Natural killer cell (primary cell): ENCODE data around the gene HAUS8. TPM values are rescaled to one million over a fixed set of nuclear protein-coding genes. Genes with fewer than 3 reads are reported as not detected.
A peak's percentile ranks its signal among the peaks of the same experiment; 100 is the strongest.

ENCODE experiments used
- ATAC-seq, 3 donors: fragments of 150-1000 bp in 2 of 3; fragments of 200-7000 bp in 1 of 3; cut with Tn5 transposase; 1 replicate in 1 of 3; 2 replicates in 2 of 3; pipeline ENCODE4 v1.10.0; 2021; ENCODE audit warnings: mild to moderate bottlenecking in 2 of 3, moderate library complexity in 2 of 3
- DNase-seq, 2 donors: peaks; one replicate each; pipeline versions ENCODE4 v3.0.0 to v3.0.0-alpha.2; 2013 to 2021; ENCODE audit warnings: mixed read lengths in 1 of 2
- H3K27ac ChIP-seq: one replicate; pipeline ENCODE4 v1.5.1; 2013; ENCODE audit warnings: mild to moderate bottlenecking, low read length
- H3K27me3 ChIP-seq: one replicate; pipeline ENCODE4 v1.6.1; 2013; ENCODE audit warnings: low read length; ENCODE audit not compliant: control insufficient read depth, insufficient read depth
- H3K36me3 ChIP-seq: one replicate; pipeline ENCODE4 v1.6.1; 2013; ENCODE audit warnings: low read length; ENCODE audit not compliant: control insufficient read depth, insufficient read depth
- H3K4me1 ChIP-seq: one replicate; pipeline ENCODE4 v1.6.1; 2013; ENCODE audit warnings: low read length; ENCODE audit not compliant: control insufficient read depth, insufficient read depth
- H3K4me3 ChIP-seq: one replicate; pipeline ENCODE4 v1.5.1; 2013; ENCODE audit warnings: low read length
- H3K9me3 ChIP-seq: one replicate; pipeline ENCODE4 v1.6.1; 2013; ENCODE audit warnings: low read length; ENCODE audit not compliant: control insufficient read depth, insufficient read depth
- H3K27ac Mint-ChIP-seq, 2 donors: one replicate each; pipeline ENCODE4 v1.8.0; 2022; ENCODE audit warnings: mild to moderate bottlenecking in 2 of 2, mixed read lengths in 2 of 2, moderate library complexity in 1 of 2
- H3K27me3 Mint-ChIP-seq, 2 donors: one replicate each; pipeline ENCODE4 v1.8.0; 2022; ENCODE audit warnings: low read depth in 2 of 2, mixed read lengths in 2 of 2
- H3K36me3 Mint-ChIP-seq: one replicate; pipeline ENCODE4 v1.8.0; 2022; ENCODE audit warnings: mixed read lengths
- H3K4me1 Mint-ChIP-seq, 2 donors: one replicate each; pipeline ENCODE4 v1.8.0; 2022; ENCODE audit warnings: mixed read lengths in 2 of 2
- H3K4me3 Mint-ChIP-seq: one replicate; pipeline ENCODE4 v1.8.0; 2022; ENCODE audit warnings: mild to moderate bottlenecking, moderate library complexity, mixed read lengths
- H3K9me3 Mint-ChIP-seq, 2 donors: one replicate each; pipeline ENCODE4 v1.8.0; 2022; ENCODE audit warnings: mixed read lengths in 2 of 2
- CTCF ChIP-seq: fragments of 200-600 bp; IDR thresholded peaks from one replicate; pipeline ENCODE4 v1.8.0; 2022; ENCODE audit warnings: antibody characterized with exemption
- WGBS: methylation state at CpG from one replicate; pipeline ENCODE4 v1.1.7; 2013; ENCODE audit warnings: missing lambda C conversion rate; ENCODE audit not compliant: insufficient coverage; 5-methylcytosine and 5-hydroxymethylcytosine counted together
- intact Hi-C: fragments of 100-400 bp; cut with micrococcal nuclease; formaldehyde crosslinking; loops from one replicate; pipeline ENCODE4 v1.14.2; 2022
- total RNA-seq, 4 donors: library from RNA; stranded (reverse); fragments of 120-200 nt in 1 of 4; gene quantifications; one replicate each; pipeline versions ENCODE4 v1.2.3 to v1.2.4, GENCODE V29; 2013 to 2022

HAUS8 gene
- total RNA-seq, 3 donors from 2014 or later (not counting 1 experiment from before 2014, with no cell fraction given) = 10.3 to 13.5 (median 10.4) TPM

- Mint-ChIP-seq H3K4me1 (peaks cover 66 to 67% of the 10 kb centered on the region in 2 donors), H3K9me3 (no peaks in the 10 kb centered on the region), H3K27me3 (no peaks in the 10 kb centered on the region), H3K27ac (peak overlapping the region; percentile 64 to 70), H3K4me3 (peak overlapping the region; percentile 28), H3K36me3 (no peaks in the 10 kb centered on the region)
- no peak for TF ChIP-seq CTCF
- no peak for DNase-seq
- WGBS = 97% methylated on average over 12 of the region's 12 CpGs
- H3K9me3 ChIP-seq = no peaks in the 10 kb centered on the region
- no peak for ATAC-seq
- no peaks in the 10 kb centered on the region for H3K27me3 ChIP-seq
- peaks cover 67% of the 10 kb centered on the region for H3K4me1 ChIP-seq
- peaks cover 26% of the 10 kb centered on the region for H3K36me3 ChIP-seq
- intact Hi-C loops = no loop called here
- H3K4me3 ChIP-seq = no peak overlapping the region
- H3K27ac ChIP-seq = no peak overlapping the region
Measured at GRCh38 chr19:17114414-17114831, 39.2 kb upstream of the HAUS8 start.

- no peak overlapping the region for H3K27ac ChIP-seq
- no peaks in the 10 kb centered on the region for H3K9me3 ChIP-seq
- H3K4me1 Mint-ChIP-seq = peaks cover 63 to 64% of the 10 kb centered on the region in 2 donors
- no peaks in the 10 kb centered on the region for H3K9me3 Mint-ChIP-seq
- intact Hi-C loops = no loop called here
- no peaks in the 10 kb centered on the region for H3K36me3 Mint-ChIP-seq
- no peaks in the 10 kb centered on the region for H3K27me3 ChIP-seq
- DNase-seq (peak in 1 of 2 donors; percentile 40), ATAC-seq (peak; percentile 64 to 74 (median 67))
- TF ChIP-seq CTCF = no peak
- peaks cover 75% of the 10 kb centered on the region for H3K4me1 ChIP-seq
- no peaks in the 10 kb centered on the region for H3K27me3 Mint-ChIP-seq
- 63% methylated on average over 17 of the region's 17 CpGs for WGBS
- H3K36me3 ChIP-seq = peaks cover 23% of the 10 kb centered on the region
- peak overlapping the region; percentile 74 for H3K4me3 Mint-ChIP-seq
- H3K27ac Mint-ChIP-seq = peak overlapping the region; percentile 64 to 70
- H3K4me3 ChIP-seq = no peak overlapping the region
Measured at GRCh38 chr19:17113127-17113785, 38.0 kb upstream of the HAUS8 start.

GRCh38 chr19:17112700-17113099, 37.4 kb upstream of the HAUS8 start:
- Mint-ChIP-seq H3K36me3 (no peaks in the 10 kb centered on the region), H3K4me1 (peaks cover 63 to 69% of the 10 kb centered on the region in 2 donors), H3K27ac (peak overlapping the region; percentile 64 to 70), H3K4me3 (peak overlapping the region; percentile 74), H3K27me3 (no peaks in the 10 kb centered on the region), H3K9me3 (no peaks in the 10 kb centered on the region)
- intact Hi-C loops = no loop called here
- Histone ChIP-seq H3K9me3 (no peaks in the 10 kb centered on the region), H3K27ac (no peak overlapping the region), H3K4me3 (no peak overlapping the region), H3K27me3 (no peaks in the 10 kb centered on the region), H3K4me1 (peaks cover 81% of the 10 kb centered on the region), H3K36me3 (peaks cover 29% of the 10 kb centered on the region)
- WGBS = 81% methylated on average over 7 of the region's 7 CpGs
- peak in 1 of 3 donors; percentile 40 for ATAC-seq
- TF ChIP-seq CTCF = no peak
- no peak for DNase-seq

- TF ChIP-seq CTCF = no peak
- H3K27me3 Mint-ChIP-seq = no peaks in the 10 kb centered on the region
- H3K4me3 Mint-ChIP-seq = peak overlapping the region; percentile 74
- no peaks in the 10 kb centered on the region for H3K36me3 Mint-ChIP-seq
- Histone ChIP-seq H3K27me3 (no peaks in the 10 kb centered on the region), H3K9me3 (no peaks in the 10 kb centered on the region), H3K4me1 (peaks cover 82% of the 10 kb centered on the region), H3K36me3 (peaks cover 32% of the 10 kb centered on the region), H3K4me3 (no peak overlapping the region), H3K27ac (no peak overlapping the region)
- ATAC-seq (no peak), DNase-seq (no peak)
- intact Hi-C loops = no loop called here
- H3K9me3 Mint-ChIP-seq = no peaks in the 10 kb centered on the region
- peak overlapping the region; percentile 69 to 70 for H3K27ac Mint-ChIP-seq
- peaks cover 63 to 70% of the 10 kb centered on the region in 2 donors for H3K4me1 Mint-ChIP-seq
- WGBS = 94% methylated on average over 17 of the region's 17 CpGs
Measured at GRCh38 chr19:17112271-17112670, 37.0 kb upstream of the HAUS8 start.
